Upper lobe of left lung (tissue), 4 donors: ENCODE measurements around the gene LY6G6F.

Experiments
- CTCF ChIP-seq, 6 experiments: fragments of 450-650 bp in 4 of 6; fragments of 200-600 bp in 2 of 6; sonication (generic) in 2 of 6; IDR thresholded peaks; one replicate each; pipeline ENCODE4 v1.5.1; 2016 to 2019; ENCODE audit warnings: antibody characterized with exemption in 6 of 6
- POLR2A ChIP-seq, 4 donors: fragments of 450-650 bp; IDR thresholded peaks; one replicate each; pipeline ENCODE4 v1.5.1; 2016 to 2017; ENCODE audit warnings: antibody characterized with exemption in 4 of 4, mild to moderate bottlenecking in 2 of 4
- POLR2AphosphoS5 ChIP-seq, 2 donors: sonication (generic); formaldehyde crosslinking; IDR thresholded peaks; one replicate each; pipeline ENCODE4 v1.5.1; 2017; ENCODE audit warnings: antibody characterized with exemption in 2 of 2

- no peak for TF ChIP-seq POLR2A (IDR thresholded peaks at IDR 0.05)
- TF ChIP-seq POLR2AphosphoS5 (IDR thresholded peaks at IDR 0.05): no peak
- TF ChIP-seq CTCF (IDR thresholded peaks at IDR 0.05): no peak
Observed at GRCh38 chr6:31666337-31666965, 40.2 kb upstream of the LY6G6F start.
